Measurements from ENCODE around the gene PLXNA4.

The PLXNA4 gene

GRCh38 chr7:132367795-132368194, 208.5 kb downstream of the PLXNA4 start:
- DNase-seq (ENCODE audit: low read depth in 2 of 2, low spot score in 1 of 2): no peak

GRCh38 chr7:132367004-132367403, 209.3 kb downstream of the PLXNA4 start:
- DNase-seq (ENCODE audit: low read depth in 2 of 2, low spot score in 1 of 2): no peak

GRCh38 chr7:132364226-132364625, 212.0 kb downstream of the PLXNA4 start:
- no peak for DNase-seq (ENCODE audit: low read depth in 2 of 2, low spot score in 1 of 2)

DNA sequence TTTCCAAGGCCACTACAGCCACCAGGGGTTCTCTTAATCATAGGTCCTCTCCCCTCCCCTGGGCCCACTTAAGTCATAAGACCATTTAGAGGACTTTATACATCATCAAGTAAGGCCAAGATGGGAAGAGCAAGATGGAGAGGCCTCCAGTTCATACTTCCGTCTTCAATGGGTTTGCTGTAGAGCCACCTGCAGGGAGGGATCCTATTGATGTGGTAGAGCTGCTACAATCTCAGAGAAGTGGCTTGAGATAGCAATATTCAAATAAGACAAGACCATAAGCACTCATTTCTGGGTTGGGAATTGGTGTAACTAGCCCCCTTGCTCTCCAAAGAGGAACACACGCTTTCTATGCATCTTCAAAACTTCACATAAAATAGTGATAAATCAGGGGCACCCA, 214.2 kb downstream of the PLXNA4 start:
- no peak for DNase-seq (ENCODE audit: low read depth in 2 of 2, low spot score in 1 of 2)

GRCh38 chr7:132361146-132361545, 215.1 kb downstream of the PLXNA4 start:
- DNase-seq (ENCODE audit: low read depth in 2 of 2, low spot score in 1 of 2): no peak

DNA sequence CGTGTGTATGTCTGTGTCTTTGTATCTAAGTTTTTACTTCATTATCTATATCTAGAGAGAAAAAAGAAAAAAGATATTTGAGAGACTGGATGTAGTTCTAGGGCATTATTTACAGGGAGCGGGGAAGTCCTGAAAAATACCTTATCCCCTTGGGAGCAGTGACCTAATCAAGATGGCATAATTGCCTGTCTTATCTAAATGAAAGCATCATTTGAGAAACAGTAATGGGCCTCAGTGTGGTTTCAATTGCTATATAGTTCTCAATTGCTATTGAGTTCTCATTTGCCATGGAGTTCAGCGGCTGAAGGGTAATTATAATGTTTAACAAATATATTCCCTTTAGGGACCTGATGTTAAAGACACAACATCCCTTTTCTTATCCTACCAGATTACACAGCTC, 216.5 kb downstream of the PLXNA4 start:
- DNase-seq (ENCODE audit: low read depth in 2 of 2, low spot score in 1 of 2): no peak

DNA sequence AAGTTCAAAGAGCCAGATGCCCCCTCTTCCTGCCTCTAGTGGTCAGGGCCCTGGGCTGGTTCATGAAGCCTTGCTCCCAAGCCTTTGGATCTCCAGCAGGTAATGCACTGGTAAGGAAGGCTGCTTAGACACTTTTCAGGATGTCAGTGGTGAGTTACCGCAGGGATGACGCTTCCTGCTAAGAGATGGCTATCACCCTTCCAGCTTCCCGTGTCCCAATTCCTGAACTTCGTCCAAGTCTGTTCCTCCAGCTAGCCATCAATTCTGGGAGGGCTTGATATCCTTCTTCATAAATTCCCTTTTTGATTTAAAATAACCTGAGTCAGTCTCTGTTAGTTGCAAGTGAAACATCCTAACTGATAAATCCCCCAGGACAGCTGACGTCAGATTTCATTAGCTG, 221.2 kb downstream of the PLXNA4 start:
- DNase-seq (ENCODE audit: low read depth in 2 of 2, low spot score in 1 of 2): no peak

DNA sequence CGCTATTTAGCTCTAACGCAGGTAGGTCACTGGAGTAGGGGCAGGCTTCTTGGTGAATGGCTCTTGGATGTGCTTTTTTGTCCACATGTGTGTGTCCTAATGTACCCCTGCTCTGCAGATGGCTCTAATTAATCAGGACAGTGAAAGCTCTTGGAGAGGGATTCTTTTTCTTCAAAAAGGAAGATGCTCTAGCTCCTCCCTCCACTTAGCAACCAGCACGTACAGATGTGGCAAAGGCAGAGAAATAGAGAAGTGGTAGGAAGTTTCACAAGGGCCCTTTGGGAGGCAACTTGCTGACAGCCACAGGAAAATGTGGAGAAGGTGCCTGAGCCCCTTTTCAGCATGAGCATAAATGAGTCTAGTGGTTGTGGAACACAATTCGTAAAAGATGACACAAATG, 221.7 kb downstream of the PLXNA4 start:
- no peak for DNase-seq (ENCODE audit: low read depth in 2 of 2, low spot score in 1 of 2)

DNA sequence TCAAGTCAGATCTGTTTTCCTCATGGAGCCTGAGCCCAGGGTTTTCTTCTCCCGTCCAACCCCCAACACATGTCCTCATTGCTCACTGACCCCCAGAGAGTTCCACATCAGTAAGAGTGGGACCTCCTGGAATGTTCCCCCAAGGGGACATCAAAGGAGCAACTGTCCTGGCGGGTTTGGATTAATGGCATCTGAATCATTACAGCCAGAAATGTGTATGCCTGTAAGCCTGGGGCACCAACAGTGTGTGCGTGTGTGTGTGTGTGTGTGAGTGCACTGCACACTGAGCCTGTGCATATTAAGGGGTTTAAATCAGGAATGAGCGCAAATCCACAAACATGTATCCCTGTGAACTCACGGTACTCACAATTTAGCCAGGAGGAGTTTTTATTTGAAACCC, 222.3 kb downstream of the PLXNA4 start:
- DNase-seq (ENCODE audit: low read depth in 2 of 2, low spot score in 1 of 2): no peak

- DNase-seq (ENCODE audit: low read depth in 2 of 2, low spot score in 1 of 2): no peak
Observed at GRCh38 chr7:132352800-132353199, 223.5 kb downstream of the PLXNA4 start.

DNA sequence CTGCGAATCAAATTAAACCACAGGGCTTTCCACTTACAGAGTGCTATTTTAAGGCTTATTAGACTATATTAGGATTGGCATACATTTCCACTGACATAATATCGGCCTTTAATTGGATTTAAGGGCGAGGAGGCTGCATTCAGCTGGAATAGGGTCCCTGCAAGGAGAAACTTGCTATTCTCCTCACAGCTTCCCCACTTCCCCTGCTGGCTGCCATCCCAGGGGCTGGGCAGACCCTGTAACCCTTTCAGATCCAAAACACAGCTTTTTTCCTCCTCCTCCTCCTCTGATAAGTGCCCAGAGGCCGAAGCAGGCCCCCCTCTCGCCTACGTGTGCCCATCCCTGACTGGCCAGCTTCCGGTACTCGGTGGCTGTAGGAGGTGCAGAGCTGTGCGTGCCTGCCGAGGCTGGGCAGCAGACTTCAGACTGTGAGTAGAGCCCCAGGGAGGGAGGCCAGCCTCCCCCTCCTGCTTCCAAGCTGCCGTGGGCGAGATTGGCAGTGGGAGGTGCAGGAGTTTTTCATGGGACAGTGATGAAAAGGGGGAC, 224.2 kb downstream of the PLXNA4 start:
- no peak for DNase-seq (ENCODE audit: low read depth in 2 of 2, low spot score in 1 of 2)

DNA sequence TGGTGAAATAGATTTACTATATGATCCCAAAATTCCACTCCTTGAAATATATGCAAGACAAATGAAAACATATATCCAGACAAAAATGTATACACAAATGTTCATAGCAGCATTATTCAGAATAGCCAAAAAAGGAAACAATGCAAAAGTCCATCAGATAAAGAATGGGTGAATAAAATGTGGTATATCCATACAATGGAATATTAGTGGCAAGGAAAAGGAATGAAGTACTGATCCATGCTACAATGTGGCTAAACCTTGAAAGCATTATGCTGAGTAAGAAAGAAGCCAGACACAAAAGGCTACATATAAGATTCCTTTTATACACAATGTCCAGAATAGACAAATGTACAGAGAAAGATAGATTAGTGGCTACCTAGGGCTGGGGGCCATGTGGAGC, 225.5 kb downstream of the PLXNA4 start:
- no peak for DNase-seq (ENCODE audit: low read depth in 2 of 2, low spot score in 1 of 2)

GRCh38 chr7:132349075-132349474, 227.2 kb downstream of the PLXNA4 start:
- DNase-seq (ENCODE audit: low read depth in 2 of 2, low spot score in 1 of 2): no peak

DNA sequence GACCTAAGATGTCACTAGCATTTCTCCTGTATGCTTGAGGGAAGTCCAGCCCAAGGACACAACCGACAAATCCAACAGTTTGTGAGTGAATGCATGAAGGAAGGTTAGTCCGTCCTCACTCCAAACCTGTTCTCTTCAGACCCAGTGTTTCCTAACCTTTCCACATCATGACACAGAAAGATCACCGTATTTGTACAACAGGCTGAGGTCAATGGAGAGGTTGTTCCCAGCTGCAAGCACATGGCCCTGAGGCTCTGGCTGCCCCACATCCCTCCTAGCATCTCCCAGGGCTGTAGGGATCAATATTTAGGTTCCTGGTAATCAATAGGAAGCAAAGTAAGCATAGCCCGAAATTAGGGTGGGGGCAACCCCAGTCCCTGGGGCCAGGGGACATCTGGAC, 227.9 kb downstream of the PLXNA4 start:
- no peak for DNase-seq (ENCODE audit: low read depth in 2 of 2, low spot score in 1 of 2)

DNA sequence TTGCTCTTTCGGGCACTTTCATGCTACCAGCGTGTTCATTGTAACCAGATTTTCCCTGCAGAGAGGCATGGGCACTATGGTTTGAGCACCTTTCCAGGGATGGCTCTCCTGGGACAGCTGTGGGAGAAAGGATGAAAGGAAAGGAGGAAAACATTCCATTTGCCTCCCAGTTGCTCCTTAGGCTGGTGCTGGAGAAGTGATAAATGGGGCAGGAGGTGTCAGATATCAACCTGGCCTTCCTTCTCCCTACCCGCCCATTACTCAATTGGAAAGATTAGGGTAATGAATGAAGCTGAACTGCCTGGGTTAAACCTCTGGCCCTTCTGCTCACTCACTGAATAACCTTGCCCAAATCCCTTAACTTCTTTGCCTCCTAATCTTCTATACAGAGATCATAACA, 228.4 kb downstream of the PLXNA4 start:
- no peak for DNase-seq (ENCODE audit: low read depth in 2 of 2, low spot score in 1 of 2)

DNA sequence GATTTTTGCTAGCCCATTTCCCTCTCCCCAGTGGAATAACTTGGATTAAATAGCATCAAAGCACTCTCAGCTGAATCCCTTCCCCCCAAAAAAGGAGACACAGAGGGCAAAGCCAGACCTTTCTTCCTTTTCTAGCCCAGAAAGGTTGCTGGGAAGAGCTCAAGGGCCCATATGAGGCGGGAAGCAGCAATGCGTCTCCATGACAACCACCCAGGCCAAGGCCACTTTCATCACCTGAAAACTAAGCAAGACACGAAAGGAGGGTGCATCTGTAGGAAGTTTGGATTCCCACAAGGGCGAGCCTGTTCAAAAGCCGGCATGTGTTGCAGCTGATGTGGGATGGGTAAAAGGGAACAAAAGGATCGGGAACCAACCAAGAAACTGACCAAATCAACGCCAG, 229.1 kb downstream of the PLXNA4 start:
- no peak for DNase-seq (ENCODE audit: low read depth in 2 of 2, low spot score in 1 of 2)

- no peak for DNase-seq (ENCODE audit: low read depth in 2 of 2, low spot score in 1 of 2)
Observed at GRCh38 chr7:132345543-132346129, 230.6 kb downstream of the PLXNA4 start.

GRCh38 chr7:132345030-132345429, 231.2 kb downstream of the PLXNA4 start:
- DNase-seq (ENCODE audit: low read depth in 2 of 2, low spot score in 1 of 2): no peak

- no peak for DNase-seq (ENCODE audit: low read depth in 2 of 2, low spot score in 1 of 2)
Observed at GRCh38 chr7:132343199-132343598, 233.1 kb downstream of the PLXNA4 start.

GRCh38 chr7:132337450-132338080, 238.7 kb downstream of the PLXNA4 start:
- no peak for DNase-seq (ENCODE audit: low read depth in 2 of 2, low spot score in 1 of 2)

DNA sequence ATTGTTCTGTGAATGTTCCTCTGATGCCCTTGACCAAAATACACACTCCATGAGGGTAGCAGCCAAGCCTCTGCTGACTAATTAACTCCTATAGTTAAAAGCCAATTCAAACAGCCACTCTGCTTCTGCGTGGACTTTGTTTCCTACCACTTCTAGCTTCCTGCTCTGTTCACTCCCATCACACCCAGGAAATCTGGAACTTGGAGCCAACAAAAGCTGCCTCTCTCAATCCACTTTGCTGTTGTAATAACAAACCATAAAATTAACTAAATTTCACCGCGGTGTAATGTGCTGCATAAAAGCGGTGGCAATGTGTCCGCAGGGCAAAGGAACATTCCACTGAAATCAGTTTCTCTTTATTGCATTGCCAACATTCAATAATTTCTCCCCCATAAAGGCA, 239.5 kb downstream of the PLXNA4 start:
- no peak for DNase-seq (ENCODE audit: low read depth in 2 of 2, low spot score in 1 of 2)

DNA sequence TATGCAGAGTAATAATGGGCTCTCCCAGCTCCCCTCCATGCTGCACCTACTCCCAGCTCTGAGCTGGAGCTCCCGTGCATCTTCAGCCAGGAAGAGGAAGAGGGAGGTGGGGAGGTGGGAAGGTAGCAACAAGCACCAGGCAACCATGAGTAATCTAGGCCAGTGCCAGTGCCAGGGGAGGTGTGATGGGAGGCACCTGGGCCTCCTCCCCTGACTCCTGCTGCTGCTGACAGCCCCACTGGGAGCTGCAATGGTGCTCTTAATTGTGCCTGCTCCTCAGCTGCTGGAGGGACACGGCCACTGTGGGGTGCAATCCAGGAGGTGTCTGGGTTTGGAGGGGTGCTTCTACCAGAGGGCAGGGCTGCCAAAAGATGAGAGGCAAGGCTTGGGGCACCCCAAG, 243.0 kb downstream of the PLXNA4 start:
- DNase-seq (ENCODE audit: low read depth in 2 of 2, low spot score in 1 of 2): no peak

DNA sequence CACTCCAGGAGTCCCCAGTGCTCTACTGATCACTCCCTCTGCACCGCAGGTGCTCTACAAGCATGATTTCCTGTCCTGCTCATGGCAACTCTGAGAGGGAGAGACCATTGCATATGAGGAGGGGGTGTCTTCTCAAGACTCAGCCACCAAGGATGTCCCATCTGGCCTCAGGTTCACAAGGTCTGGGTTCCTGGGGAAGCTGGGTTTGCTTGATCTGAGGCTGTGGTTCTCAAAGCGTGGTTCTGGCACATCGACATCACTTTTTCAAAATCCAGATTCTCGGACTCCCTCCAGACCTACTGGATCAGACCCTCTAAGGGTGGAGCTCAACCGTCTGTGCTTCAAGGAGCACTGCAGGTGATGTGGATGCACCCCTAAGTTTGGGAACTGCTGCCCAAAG, 247.5 kb downstream of the PLXNA4 start:
- no peak for DNase-seq (ENCODE audit: low read depth in 2 of 2, low spot score in 1 of 2)

Data from stimulated activated CD8-positive, alpha-beta memory T cell treated with anti-CD3 and anti-CD28 coated beads, Interleukin-4, amount 100 ng/mL, for 1 hour (primary cell).